HEK293 (cell line): ENCODE results near the gene DRC3.

Experiments used
- CTCF ChIA-PET: fragments of 350-600 bp; formaldehyde crosslinking; extraction: SDS; loops from one replicate; lab custom pipeline; 2021; ENCODE audit warnings: antibody characterized with exemption; lab: Yijun Ruan, JAX
- POLR2A ChIA-PET: fragments of 300-600 bp; formaldehyde crosslinking; extraction: SDS; loops from one replicate; lab custom pipeline; 2020; ENCODE audit warnings: antibody characterized with exemption, inconsistent platforms; lab: Yijun Ruan, JAX
- H3K27ac ChIP-seq: fragments of 200-500 bp; sonication (Bioruptor generic); 2 replicates; pipeline ENCODE4 v1.5.1; 2014; ENCODE audit warnings: low read depth, low read length, control low read depth, inconsistent platforms; ENCODE audit errors: extremely low read depth
- H3K36me3 ChIP-seq, 2 experiments: fragments of 200-500 bp in 1 of 2; sonication (Bioruptor generic) in 1 of 2; 1 replicate in 1 of 2; 2 replicates in 1 of 2; pipeline ENCODE4 v1.5.1; 2014 to 2017; ENCODE audit warnings: inconsistent platforms in 2 of 2, low read length in 2 of 2; ENCODE audit not compliant: control insufficient read depth in 2 of 2, insufficient read depth in 1 of 2
- H3K4me1 ChIP-seq: fragments of 200-500 bp; sonication (Bioruptor generic); 2 replicates; pipeline ENCODE4 v1.5.1; 2014; ENCODE audit warnings: mild to moderate bottlenecking, low read length, inconsistent platforms; ENCODE audit not compliant: control insufficient read depth, insufficient read depth
- H3K4me3 ChIP-seq: 2 replicates; pipeline ENCODE4 v1.5.1; 2011; ENCODE audit warnings: low read depth, mild to moderate bottlenecking, control low read depth, low read length, moderate library complexity
- H3K9me3 ChIP-seq: fragments of 200-500 bp; sonication (Bioruptor generic); 2 replicates; pipeline ENCODE4 v1.5.1; 2014; ENCODE audit warnings: low read depth, low read length, inconsistent platforms; ENCODE audit not compliant: control insufficient read depth, insufficient read depth
- FEZF1 ChIP-seq: fragments of 450-650 bp; formaldehyde crosslinking; IDR thresholded peaks from 2 replicates; pipeline ENCODE4 v1.5.1; 2016; ENCODE audit warnings: missing biosample characterization, missing genetic modification characterization
- KLF8 ChIP-seq: fragments of 450-650 bp; formaldehyde crosslinking; IDR thresholded peaks from 2 replicates; pipeline ENCODE4 v1.5.1; 2016; ENCODE audit warnings: missing biosample characterization, missing genetic modification characterization
- KLF9 ChIP-seq: fragments of 450-650 bp; formaldehyde crosslinking; IDR thresholded peaks from 2 replicates; pipeline ENCODE4 v1.5.1; 2016; ENCODE audit warnings: missing biosample characterization, missing genetic modification characterization, low read depth
- MEIS1 ChIP-seq: sonication (generic); formaldehyde crosslinking; IDR thresholded peaks from 2 replicates; pipeline ENCODE4 v1.8.1; 2022; ENCODE audit warnings: missing genetic modification reagents, mild to moderate bottlenecking, borderline replicate concordance
- MYNN ChIP-seq: fragments of 450-650 bp; formaldehyde crosslinking; IDR thresholded peaks from 2 replicates; pipeline ENCODE4 v1.5.1; 2016; ENCODE audit warnings: missing biosample characterization, missing genetic modification characterization, borderline replicate concordance
- TCF7L2 ChIP-seq: IDR thresholded peaks from 2 replicates; pipeline ENCODE4 v1.6.1; 2011; ENCODE audit warnings: low read depth, mild to moderate bottlenecking, inconsistent platforms, low read length, moderate library complexity, borderline replicate concordance
- ZBTB48 ChIP-seq: fragments of 450-650 bp; formaldehyde crosslinking; IDR thresholded peaks from 2 replicates; pipeline ENCODE4 v1.5.1; 2016; ENCODE audit warnings: missing biosample characterization, missing genetic modification characterization
- ZBTB7A ChIP-seq: fragments of 450-650 bp; formaldehyde crosslinking; IDR thresholded peaks from 2 replicates; pipeline ENCODE4 v1.5.1; 2016; ENCODE audit warnings: low read depth, missing biosample characterization, missing genetic modification characterization
- ZBTB8A ChIP-seq: fragments of 450-650 bp; formaldehyde crosslinking; IDR thresholded peaks from 2 replicates; pipeline ENCODE4 v1.5.1; 2016; ENCODE audit warnings: missing biosample characterization, missing genetic modification characterization
- ZNF311 ChIP-seq: fragments of 450-650 bp; formaldehyde crosslinking; IDR thresholded peaks from 2 replicates; pipeline ENCODE4 v1.5.1; 2017; ENCODE audit warnings: missing biosample characterization, missing genetic modification characterization, borderline replicate concordance
- ZNF335 ChIP-seq: fragments of 450-650 bp; formaldehyde crosslinking; conservative IDR thresholded peaks from 2 replicates; pipeline ENCODE4 v1.5.1; 2016; ENCODE audit warnings: missing biosample characterization, missing genetic modification characterization
- ZNF341 ChIP-seq: fragments of 450-650 bp; formaldehyde crosslinking; IDR thresholded peaks from 2 replicates; pipeline ENCODE4; 2016; ENCODE audit warnings: low read depth, missing biosample characterization, missing genetic modification characterization
- ZNF362 ChIP-seq: fragments of 450-650 bp; formaldehyde crosslinking; IDR thresholded peaks from 2 replicates; pipeline ENCODE4 v1.5.1; 2016; ENCODE audit warnings: missing biosample characterization, missing genetic modification characterization
- ZNF513 ChIP-seq: fragments of 450-650 bp; IDR thresholded peaks from 2 replicates; pipeline ENCODE4 v1.5.1; 2018; ENCODE audit warnings: missing biosample characterization, missing genetic modification characterization
- ZNF658 ChIP-seq: fragments of 450-650 bp; formaldehyde crosslinking; IDR thresholded peaks from 2 replicates; pipeline ENCODE4; 2016; ENCODE audit warnings: missing biosample characterization, missing genetic modification characterization
- ZNF701 ChIP-seq: fragments of 450-650 bp; formaldehyde crosslinking; IDR thresholded peaks from 2 replicates; pipeline ENCODE4 v1.5.1; 2016; ENCODE audit warnings: missing biosample characterization, missing genetic modification characterization
- ZNF837 ChIP-seq: fragments of 450-650 bp; formaldehyde crosslinking; IDR thresholded peaks from 2 replicates; pipeline ENCODE4 v1.5.1; 2016; ENCODE audit warnings: missing biosample characterization, missing genetic modification characterization
- ZSCAN16 ChIP-seq: fragments of 450-650 bp; formaldehyde crosslinking; IDR thresholded peaks from 2 replicates; pipeline ENCODE4 v1.5.1; 2016; ENCODE audit warnings: missing biosample characterization, missing genetic modification characterization
- TF ChIP-seq, protein P1 (sequence below): fragments of 450-650 bp; formaldehyde crosslinking; conservative IDR thresholded peaks from 2 replicates; pipeline ENCODE4 v1.5.1; 2016; ENCODE audit warnings: low read depth, missing biosample characterization, missing genetic modification characterization
- TF ChIP-seq, protein P2 (sequence below): fragments of 450-650 bp; formaldehyde crosslinking; IDR thresholded peaks from 2 replicates; pipeline ENCODE4 v1.5.1; 2016; ENCODE audit warnings: missing biosample characterization, missing genetic modification characterization, borderline replicate concordance

Gene DRC3

DNA sequence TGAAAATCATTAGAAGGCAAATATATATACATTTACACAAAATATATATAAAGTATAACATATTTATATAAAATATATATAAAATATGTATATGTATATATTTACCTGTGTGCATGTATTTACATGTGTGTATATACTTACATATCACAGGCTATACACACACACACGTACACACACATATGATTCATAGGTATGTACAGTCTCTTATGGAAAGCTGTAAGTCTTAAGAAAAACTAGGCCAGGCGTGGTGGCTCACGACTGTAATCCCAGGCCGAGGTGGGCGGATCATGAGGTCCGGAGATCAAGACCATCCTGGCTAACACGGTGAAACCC is 15.1 kb upstream of the DRC3 start:
- Histone ChIP-seq H3K9me3 (no peaks in the 10 kb centered on the region), H3K4me1 (peaks cover 28% of the 10 kb centered on the region), H3K27ac (peak overlapping the region; percentile 81), H3K36me3 (peaks cover 0 to 2% of the 10 kb centered on the region in 2 experiments; a peak in 2 of 3 replicates), H3K4me3 (no peak overlapping the region)
- CTCF ChIA-PET = interaction anchor here (0.8 to 2.1 kb wide), 9 partner anchors 9 to 602 kb away, joined by 3 to 9 read pairs (median 4); no protein-coding TSS in a partner anchor
- POLR2A ChIA-PET = interaction anchor here (1.0 to 3.1 kb wide), 6 partner anchors 13 to 43 kb away, joined by 4 to 26 read pairs (median 6); partner anchors contain the start of genes DRC3 and TOM1L2
- TF ChIP-seq ZNF513 (tag by site-specific recombination) (no peak), ZNF837 (tag by site-specific recombination) (no peak), MEIS1 (no peak), ZNF311 (tag by site-specific recombination) (no peak), ZSCAN16 (tag by site-specific recombination) (no peak), ZNF341 (no peak), KLF9 (tag by site-specific recombination) (no peak), ZNF658 (tag by site-specific recombination) (no peak), FEZF1 (tag by site-specific recombination) (no peak), ZNF701 (tag by site-specific recombination) (no peak), ZBTB7A (tag by site-specific recombination) (no peak), ZNF335 (tag by site-specific recombination) (no peak), MYNN (tag by site-specific recombination) (no peak), ZNF362 (tag by site-specific recombination) (no peak), KLF8 (tag by site-specific recombination) (no peak)
- TF ChIP-seq, all 188 proteins: peak for 0

- peaks cover 0 to 2% of the 10 kb centered on the region in 2 experiments; a peak in 2 of 3 replicates for H3K36me3 ChIP-seq
- H3K27ac ChIP-seq = peak overlapping the region; percentile 81
- no peak overlapping the region for H3K4me3 ChIP-seq
- no peak for TF ChIP-seq ZBTB8A
- TF ChIP-seq, protein P1, sequence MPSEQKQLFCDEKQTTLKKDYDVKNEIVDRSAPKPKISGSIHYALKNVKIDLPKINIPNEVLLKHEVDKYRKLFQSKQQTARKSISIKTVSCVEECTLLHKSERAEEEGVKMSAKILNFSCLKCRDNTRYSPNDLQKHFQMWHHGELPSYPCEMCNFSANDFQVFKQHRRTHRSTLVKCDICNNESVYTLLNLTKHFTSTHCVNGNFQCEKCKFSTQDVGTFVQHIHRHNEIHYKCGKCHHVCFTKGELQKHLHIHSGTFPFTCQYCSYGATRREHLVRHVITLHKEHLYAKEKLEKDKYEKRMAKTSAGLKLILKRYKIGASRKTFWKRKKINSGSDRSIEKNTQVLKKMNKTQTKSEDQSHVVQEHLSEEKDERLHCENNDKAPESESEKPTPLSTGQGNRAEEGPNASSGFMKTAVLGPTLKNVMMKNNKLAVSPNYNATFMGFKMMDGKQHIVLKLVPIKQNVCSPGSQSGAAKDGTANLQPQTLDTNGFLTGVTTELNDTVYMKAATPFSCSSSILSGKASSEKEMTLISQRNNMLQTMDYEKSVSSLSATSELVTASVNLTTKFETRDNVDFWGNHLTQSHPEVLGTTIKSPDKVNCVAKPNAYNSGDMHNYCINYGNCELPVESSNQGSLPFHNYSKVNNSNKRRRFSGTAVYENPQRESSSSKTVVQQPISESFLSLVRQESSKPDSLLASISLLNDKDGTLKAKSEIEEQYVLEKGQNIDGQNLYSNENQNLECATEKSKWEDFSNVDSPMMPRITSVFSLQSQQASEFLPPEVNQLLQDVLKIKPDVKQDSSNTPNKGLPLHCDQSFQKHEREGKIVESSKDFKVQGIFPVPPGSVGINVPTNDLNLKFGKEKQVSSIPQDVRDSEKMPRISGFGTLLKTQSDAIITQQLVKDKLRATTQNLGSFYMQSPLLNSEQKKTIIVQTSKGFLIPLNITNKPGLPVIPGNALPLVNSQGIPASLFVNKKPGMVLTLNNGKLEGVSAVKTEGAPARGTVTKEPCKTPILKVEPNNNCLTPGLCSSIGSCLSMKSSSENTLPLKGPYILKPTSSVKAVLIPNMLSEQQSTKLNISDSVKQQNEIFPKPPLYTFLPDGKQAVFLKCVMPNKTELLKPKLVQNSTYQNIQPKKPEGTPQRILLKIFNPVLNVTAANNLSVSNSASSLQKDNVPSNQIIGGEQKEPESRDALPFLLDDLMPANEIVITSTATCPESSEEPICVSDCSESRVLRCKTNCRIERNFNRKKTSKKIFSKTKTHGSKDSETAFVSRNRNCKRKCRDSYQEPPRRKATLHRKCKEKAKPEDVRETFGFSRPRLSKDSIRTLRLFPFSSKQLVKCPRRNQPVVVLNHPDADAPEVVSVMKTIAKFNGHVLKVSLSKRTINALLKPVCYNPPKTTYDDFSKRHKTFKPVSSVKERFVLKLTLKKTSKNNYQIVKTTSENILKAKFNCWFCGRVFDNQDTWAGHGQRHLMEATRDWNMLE = no peak
- TF ChIP-seq ZSCAN16 (tag by site-specific recombination) = no peak
- TF ChIP-seq ZBTB48 (tag by site-specific recombination) = 0 out of 2 replicates have a peak, but pooled peaks have one; percentile 3
- no peak for TF ChIP-seq TCF7L2
- TF ChIP-seq, protein P2, sequence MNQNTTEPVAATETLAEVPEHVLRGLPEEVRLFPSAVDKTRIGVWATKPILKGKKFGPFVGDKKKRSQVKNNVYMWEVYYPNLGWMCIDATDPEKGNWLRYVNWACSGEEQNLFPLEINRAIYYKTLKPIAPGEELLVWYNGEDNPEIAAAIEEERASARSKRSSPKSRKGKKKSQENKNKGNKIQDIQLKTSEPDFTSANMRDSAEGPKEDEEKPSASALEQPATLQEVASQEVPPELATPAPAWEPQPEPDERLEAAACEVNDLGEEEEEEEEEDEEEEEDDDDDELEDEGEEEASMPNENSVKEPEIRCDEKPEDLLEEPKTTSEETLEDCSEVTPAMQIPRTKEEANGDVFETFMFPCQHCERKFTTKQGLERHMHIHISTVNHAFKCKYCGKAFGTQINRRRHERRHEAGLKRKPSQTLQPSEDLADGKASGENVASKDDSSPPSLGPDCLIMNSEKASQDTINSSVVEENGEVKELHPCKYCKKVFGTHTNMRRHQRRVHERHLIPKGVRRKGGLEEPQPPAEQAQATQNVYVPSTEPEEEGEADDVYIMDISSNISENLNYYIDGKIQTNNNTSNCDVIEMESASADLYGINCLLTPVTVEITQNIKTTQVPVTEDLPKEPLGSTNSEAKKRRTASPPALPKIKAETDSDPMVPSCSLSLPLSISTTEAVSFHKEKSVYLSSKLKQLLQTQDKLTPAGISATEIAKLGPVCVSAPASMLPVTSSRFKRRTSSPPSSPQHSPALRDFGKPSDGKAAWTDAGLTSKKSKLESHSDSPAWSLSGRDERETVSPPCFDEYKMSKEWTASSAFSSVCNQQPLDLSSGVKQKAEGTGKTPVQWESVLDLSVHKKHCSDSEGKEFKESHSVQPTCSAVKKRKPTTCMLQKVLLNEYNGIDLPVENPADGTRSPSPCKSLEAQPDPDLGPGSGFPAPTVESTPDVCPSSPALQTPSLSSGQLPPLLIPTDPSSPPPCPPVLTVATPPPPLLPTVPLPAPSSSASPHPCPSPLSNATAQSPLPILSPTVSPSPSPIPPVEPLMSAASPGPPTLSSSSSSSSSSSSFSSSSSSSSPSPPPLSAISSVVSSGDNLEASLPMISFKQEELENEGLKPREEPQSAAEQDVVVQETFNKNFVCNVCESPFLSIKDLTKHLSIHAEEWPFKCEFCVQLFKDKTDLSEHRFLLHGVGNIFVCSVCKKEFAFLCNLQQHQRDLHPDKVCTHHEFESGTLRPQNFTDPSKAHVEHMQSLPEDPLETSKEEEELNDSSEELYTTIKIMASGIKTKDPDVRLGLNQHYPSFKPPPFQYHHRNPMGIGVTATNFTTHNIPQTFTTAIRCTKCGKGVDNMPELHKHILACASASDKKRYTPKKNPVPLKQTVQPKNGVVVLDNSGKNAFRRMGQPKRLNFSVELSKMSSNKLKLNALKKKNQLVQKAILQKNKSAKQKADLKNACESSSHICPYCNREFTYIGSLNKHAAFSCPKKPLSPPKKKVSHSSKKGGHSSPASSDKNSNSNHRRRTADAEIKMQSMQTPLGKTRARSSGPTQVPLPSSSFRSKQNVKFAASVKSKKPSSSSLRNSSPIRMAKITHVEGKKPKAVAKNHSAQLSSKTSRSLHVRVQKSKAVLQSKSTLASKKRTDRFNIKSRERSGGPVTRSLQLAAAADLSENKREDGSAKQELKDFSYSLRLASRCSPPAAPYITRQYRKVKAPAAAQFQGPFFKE = no peak
- no peaks in the 10 kb centered on the region for H3K9me3 ChIP-seq
- POLR2A ChIA-PET = interaction anchor here (1.5 to 3.1 kb wide), 4 partner anchors 13 to 40 kb away, joined by 5 to 26 read pairs (median 12); partner anchors contain the start of genes DRC3 and TOM1L2
- CTCF ChIA-PET = interaction anchor here (1.0 to 2.5 kb wide), 6 partner anchors 18 to 76 kb away, joined by 4 to 11 read pairs (median 5); no protein-coding TSS in a partner anchor
- H3K4me1 ChIP-seq = peaks cover 32% of the 10 kb centered on the region
Observed at GRCh38 chr17:17958982-17959381, 13.7 kb upstream of the DRC3 start.
